Esophagus squamous epithelium (tissue), 4 donors: Measurements from ENCODE around the gene BAZ2B.

Source experiments
- POLR2A ChIP-seq, 4 donors: fragments of 450-650 bp; IDR thresholded peaks; one replicate each; pipeline ENCODE4 v1.6.1; 2017; ENCODE audit warnings: antibody characterized with exemption in 4 of 4, mild to moderate bottlenecking in 4 of 4, moderate library complexity in 3 of 4
- TF ChIP-seq, protein P1 (sequence below), 6 experiments: fragments of 450-650 bp in 4 of 6; fragments of 200-600 bp in 2 of 6; sonication (generic) in 2 of 6; IDR thresholded peaks; one replicate each; pipeline ENCODE4 v1.5.1; 2016 to 2019; ENCODE audit warnings: antibody characterized with exemption in 6 of 6, mild to moderate bottlenecking in 4 of 6, moderate library complexity in 4 of 6

GRCh38 chr2:159515441-159515840 lies 100.9 kb downstream of the BAZ2B start:
- TF ChIP-seq, protein P1, sequence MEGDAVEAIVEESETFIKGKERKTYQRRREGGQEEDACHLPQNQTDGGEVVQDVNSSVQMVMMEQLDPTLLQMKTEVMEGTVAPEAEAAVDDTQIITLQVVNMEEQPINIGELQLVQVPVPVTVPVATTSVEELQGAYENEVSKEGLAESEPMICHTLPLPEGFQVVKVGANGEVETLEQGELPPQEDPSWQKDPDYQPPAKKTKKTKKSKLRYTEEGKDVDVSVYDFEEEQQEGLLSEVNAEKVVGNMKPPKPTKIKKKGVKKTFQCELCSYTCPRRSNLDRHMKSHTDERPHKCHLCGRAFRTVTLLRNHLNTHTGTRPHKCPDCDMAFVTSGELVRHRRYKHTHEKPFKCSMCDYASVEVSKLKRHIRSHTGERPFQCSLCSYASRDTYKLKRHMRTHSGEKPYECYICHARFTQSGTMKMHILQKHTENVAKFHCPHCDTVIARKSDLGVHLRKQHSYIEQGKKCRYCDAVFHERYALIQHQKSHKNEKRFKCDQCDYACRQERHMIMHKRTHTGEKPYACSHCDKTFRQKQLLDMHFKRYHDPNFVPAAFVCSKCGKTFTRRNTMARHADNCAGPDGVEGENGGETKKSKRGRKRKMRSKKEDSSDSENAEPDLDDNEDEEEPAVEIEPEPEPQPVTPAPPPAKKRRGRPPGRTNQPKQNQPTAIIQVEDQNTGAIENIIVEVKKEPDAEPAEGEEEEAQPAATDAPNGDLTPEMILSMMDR (IDR thresholded peaks at IDR 0.05), result no peak
- no peak for TF ChIP-seq POLR2A (IDR thresholded peaks at IDR 0.05)
